ENCODE data around the gene MAPKAPK2.

The MAPKAPK2 gene

GRCh38 chr1:206725109-206725963 is 40.6 kb downstream of the MAPKAPK2 start:
- peak in 1 of 2 donors; percentile 54 for DNase-seq

GRCh38 chr1:206727981-206728696 is 43.4 kb downstream of the MAPKAPK2 start:
- no peak for DNase-seq

GRCh38 chr1:206728697-206728987 is 43.9 kb downstream of the MAPKAPK2 start:
- no peak for DNase-seq

GRCh38 chr1:206729050-206729449 is 44.3 kb downstream of the MAPKAPK2 start:
- DNase-seq, result no peak

GRCh38 chr1:206729507-206729906 is 44.8 kb downstream of the MAPKAPK2 start:
- no peak for DNase-seq

- no peak for DNase-seq
These were observed 47.8 kb downstream of the MAPKAPK2 start for GRCh38 chr1:206732508-206732907.

GRCh38 chr1:206732992-206733391 is 48.3 kb downstream of the MAPKAPK2 start:
- DNase-seq, result no peak

GRCh38 chr1:206734499-206735142 is 49.9 kb downstream of the MAPKAPK2 start:
- DNase-seq, result peak; percentile 30 to 46

GRCh38 chr1:206735553-206736031 is 50.9 kb downstream of the MAPKAPK2 start:
- DNase-seq, result no peak

- DNase-seq, result no peak
These were observed 52.4 kb downstream of the MAPKAPK2 start for GRCh38 chr1:206736878-206737728.

- DNase-seq, result no peak
These were observed 53.1 kb downstream of the MAPKAPK2 start for GRCh38 chr1:206737729-206738201.

GRCh38 chr1:206738370-206739366 is 54.0 kb downstream of the MAPKAPK2 start:
- no peak for DNase-seq

- no peak for DNase-seq
These were observed 54.8 kb downstream of the MAPKAPK2 start for GRCh38 chr1:206739411-206740076.

- no peak for DNase-seq
These were observed 56.5 kb downstream of the MAPKAPK2 start for GRCh38 chr1:206741142-206741701.

- no peak for DNase-seq
These were observed 58.1 kb downstream of the MAPKAPK2 start for GRCh38 chr1:206742719-206743383.

GRCh38 chr1:206744683-206745082 is 60.0 kb downstream of the MAPKAPK2 start:
- no peak for DNase-seq

GRCh38 chr1:206745301-206745700 is 60.6 kb downstream of the MAPKAPK2 start:
- no peak for DNase-seq

GRCh38 chr1:206748348-206749030 is 63.8 kb downstream of the MAPKAPK2 start:
- no peak for DNase-seq

GRCh38 chr1:206751891-206752290 is 67.2 kb downstream of the MAPKAPK2 start:
- no peak for DNase-seq
